Measurements from ENCODE around the gene MAP1LC3A.
A peak's percentile ranks its signal among the peaks of the same experiment; 100 is the strongest.

Gene MAP1LC3A

DNA sequence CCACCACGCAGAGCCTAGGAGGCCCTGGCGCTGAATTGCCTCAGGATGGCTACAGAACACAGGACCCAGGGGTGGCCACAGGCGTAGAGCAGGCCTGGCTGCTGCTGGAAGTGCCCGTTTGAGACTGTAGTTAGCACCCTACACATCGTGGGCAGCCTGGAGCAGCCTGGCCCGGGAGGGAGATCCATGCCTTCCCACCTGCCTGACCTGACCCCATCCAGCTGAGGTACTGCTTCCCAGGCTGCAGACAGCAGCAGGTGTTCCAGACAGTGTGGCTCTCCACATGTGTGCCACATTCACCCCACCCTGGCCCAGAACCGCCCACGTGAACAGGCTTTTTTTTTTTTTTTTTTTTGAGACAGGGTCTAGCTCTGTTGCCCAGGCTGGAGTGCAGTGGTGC, 20.9 kb upstream of the MAP1LC3A start:
- TF ChIP-seq PAX5 (IDR thresholded peaks at IDR 0.05; ENCODE audit: insufficient read depth, low read length, severe bottlenecking), result no peak
- FAIRE-seq, result no peak
- DNase-seq (ENCODE audit: insufficient read length, low spot score), result no peak

DNA sequence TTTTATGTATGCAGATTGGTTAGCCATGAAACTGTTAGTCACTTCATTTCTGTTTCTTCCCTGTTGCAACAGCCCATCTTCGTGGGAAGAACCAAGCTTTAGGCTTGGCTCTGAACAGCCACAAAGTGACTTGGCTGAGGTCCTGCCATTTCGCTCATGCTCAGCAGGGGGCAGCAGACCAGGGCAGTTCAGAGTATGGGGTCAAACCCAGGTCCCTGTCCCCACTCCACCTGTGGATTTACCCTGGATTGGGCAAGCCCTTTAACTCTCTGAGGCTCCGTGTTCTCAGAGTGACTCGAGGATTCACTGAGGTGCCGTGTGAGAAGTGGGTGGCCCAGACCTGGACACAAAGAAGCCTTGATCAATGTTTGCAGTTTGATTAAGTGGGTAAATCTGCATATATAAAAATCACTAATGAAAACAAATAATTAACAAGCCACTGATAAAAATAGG, 19.8 kb upstream of the MAP1LC3A start:
- DNase-seq (ENCODE audit: insufficient read length, low spot score), result peak; percentile 44
- FAIRE-seq, result peak; percentile 80

DNA sequence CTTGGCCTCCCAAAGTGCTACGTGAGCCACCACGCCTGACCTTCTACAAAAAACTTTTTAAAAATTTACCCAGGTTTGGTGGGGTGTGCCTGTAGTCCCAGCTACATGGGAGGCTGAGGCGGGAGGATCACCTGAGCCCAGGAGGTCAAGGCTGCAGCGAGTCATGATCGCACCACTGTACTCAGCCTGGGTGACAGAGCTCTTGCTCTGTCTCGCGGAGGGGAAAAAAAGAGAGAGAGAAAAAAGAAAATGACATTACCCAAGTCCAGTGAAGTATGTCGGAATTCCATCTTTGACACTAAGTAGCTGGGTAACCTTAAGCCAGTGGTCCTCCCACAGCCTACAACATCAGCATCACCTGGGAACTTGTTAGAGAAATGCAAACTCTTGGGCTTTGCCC, 18.8 kb upstream of the MAP1LC3A start:
- FAIRE-seq, result no peak
- no peak for DNase-seq (ENCODE audit: insufficient read length, low spot score)
- no peak for TF ChIP-seq POLR2A (IDR thresholded peaks at IDR 0.05; ENCODE audit: low read depth, low read length)

More for the DNA sequence above, 19.8 kb upstream of the MAP1LC3A start:
- TF ChIP-seq POU2F2 (IDR thresholded peaks at IDR 0.05; ENCODE audit: low read depth, low read length) (no peak), POLR2AphosphoS5 (IDR thresholded peaks at IDR 0.05; ENCODE audit: low read depth, low read length) (no peak), TAF1 (IDR thresholded peaks at IDR 0.05; ENCODE audit: low read depth, low read length) (no peak), SPI1 (IDR thresholded peaks at IDR 0.05; ENCODE audit: low read depth, low read length) (no peak), PAX5 (IDR thresholded peaks at IDR 0.05; ENCODE audit: insufficient read depth, low read length, severe bottlenecking) (no peak), POLR2A (IDR thresholded peaks at IDR 0.05; ENCODE audit: low read depth, low read length) (no peak)

DNA sequence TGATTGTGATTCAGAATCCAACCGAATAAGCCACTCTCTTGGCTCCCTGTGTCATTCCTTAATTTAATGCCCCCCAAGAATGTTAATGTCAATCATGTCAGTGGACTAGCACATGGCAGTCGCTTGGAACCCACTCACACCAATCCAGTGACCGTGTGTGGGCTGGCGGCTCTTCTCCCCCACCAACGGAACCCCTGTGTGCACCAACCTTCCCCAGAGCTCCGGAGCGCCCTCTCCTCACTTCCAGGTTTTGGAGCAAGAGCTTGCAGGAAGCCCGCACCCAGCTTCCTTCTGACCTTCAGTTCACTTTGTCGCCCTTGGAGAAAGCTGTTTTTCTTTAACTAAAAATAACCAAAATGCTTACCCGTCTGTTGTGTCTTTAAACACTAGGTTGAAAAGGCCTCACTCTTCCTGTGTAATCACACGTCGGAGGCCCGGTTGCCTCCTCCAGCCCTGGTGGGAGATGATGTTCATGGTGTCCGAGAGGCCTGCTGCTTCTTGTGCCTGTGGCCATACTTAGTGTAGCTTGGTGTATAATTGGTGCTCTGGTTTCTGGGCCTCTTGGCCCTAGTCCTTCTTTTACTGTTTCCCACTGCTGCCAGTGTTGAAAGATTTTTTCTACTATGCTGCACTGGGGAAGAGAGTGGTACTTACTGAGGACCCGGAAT, 17.8 kb upstream of the MAP1LC3A start:
- DNase-seq (ENCODE audit: insufficient read length, low spot score), result no peak
- FAIRE-seq, result no peak

DNA sequence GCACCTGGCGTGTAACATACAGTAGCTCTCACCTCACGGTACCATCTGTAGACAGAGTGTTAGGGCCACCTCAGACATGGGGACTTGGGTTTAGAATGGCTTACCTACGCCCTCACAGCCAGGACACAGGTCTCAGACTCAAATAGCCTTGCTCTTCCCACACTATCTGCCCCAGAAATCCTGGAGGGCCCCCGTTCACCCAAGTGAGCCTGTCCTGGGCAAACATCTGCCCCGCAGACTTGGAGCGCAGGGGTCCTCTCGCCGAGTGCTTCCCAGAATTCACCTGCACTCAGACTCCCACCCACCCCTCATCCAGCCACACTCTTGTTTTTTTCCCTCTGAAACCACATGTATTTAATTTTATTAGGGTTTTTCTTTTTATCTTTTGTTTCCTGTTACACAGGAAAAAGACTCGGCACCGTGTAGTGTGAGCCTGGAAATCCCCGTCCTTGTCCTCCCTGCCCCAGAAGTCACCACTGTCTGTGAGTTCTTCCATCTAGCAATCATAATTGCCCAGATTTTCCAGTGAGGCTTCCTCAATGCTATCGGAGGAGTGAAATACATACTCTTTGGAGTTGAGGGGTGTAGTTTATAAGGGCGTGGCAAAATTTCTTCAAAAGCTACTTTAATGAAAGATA, 17.1 kb upstream of the MAP1LC3A start:
- no peak for FAIRE-seq
- DNase-seq (ENCODE audit: insufficient read length, low spot score), result no peak
- no peak for TF ChIP-seq POLR2A (IDR thresholded peaks at IDR 0.05; ENCODE audit: low read depth, low read length)
- no peak for TF ChIP-seq SPI1 (IDR thresholded peaks at IDR 0.05; ENCODE audit: low read depth, low read length)
- TF ChIP-seq PAX5 (IDR thresholded peaks at IDR 0.05; ENCODE audit: insufficient read depth, low read length, severe bottlenecking), result no peak
- TF ChIP-seq POU2F2 (IDR thresholded peaks at IDR 0.05; ENCODE audit: low read depth, low read length), result no peak
- TF ChIP-seq TAF1 (IDR thresholded peaks at IDR 0.05; ENCODE audit: low read depth, low read length), result no peak
- no peak for TF ChIP-seq POLR2AphosphoS5 (IDR thresholded peaks at IDR 0.05; ENCODE audit: low read depth, low read length)

More for the DNA sequence above, 17.8 kb upstream of the MAP1LC3A start:
- TF ChIP-seq POLR2A (IDR thresholded peaks at IDR 0.05; ENCODE audit: low read depth, low read length), result no peak
- no peak for TF ChIP-seq TAF1 (IDR thresholded peaks at IDR 0.05; ENCODE audit: low read depth, low read length)
- no peak for TF ChIP-seq SPI1 (IDR thresholded peaks at IDR 0.05; ENCODE audit: low read depth, low read length)
- TF ChIP-seq POU2F2 (IDR thresholded peaks at IDR 0.05; ENCODE audit: low read depth, low read length), result no peak
- no peak for TF ChIP-seq PAX5 (IDR thresholded peaks at IDR 0.05; ENCODE audit: insufficient read depth, low read length, severe bottlenecking)
- TF ChIP-seq POLR2AphosphoS5 (IDR thresholded peaks at IDR 0.05; ENCODE audit: low read depth, low read length), result no peak

DNA sequence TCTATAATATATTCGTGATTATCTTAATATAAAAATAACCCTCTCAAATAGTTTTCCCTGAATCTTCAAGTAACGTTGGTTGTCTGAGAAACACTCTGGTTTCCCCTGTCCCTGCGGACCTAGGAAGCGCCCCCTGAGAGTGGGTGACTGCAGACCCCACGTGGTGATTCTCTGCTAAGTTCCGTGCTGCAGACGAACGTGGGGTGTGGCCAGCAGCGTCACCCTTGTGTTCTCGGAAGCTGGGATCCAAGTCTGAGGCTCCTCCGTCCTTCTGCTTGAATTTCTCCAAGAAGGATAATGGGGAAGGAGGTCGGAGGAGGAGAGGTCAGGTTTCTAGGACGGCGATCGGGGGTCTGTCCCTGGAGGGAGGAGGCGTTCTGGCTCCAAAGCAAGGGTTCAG, 16.6 kb upstream of the MAP1LC3A start:
- no peak for DNase-seq (ENCODE audit: insufficient read length, low spot score)
- TF ChIP-seq POLR2AphosphoS5 (IDR thresholded peaks at IDR 0.05; ENCODE audit: low read depth, low read length) (no peak), POU2F2 (IDR thresholded peaks at IDR 0.05; ENCODE audit: low read depth, low read length) (no peak), TAF1 (IDR thresholded peaks at IDR 0.05; ENCODE audit: low read depth, low read length) (no peak)
- FAIRE-seq, result no peak

DNA sequence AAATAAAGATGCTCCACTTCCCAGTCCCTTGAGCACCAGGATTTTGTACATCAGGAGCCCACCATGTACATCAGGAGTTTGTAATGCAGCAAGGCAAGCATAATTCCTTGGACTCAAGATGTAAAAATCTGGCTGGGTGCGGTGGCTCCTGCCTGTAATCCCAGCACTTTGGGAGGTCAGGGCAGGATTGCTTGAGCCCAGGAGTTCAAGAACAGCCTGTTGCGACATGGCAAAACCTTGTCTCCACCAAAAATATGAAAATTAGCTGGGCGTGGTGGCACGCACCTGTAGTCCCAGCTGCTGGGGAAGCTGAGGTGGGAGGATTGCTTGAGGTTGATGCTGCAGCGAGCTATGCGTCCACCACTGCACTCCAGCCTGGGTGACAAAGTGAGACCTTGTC, 16.1 kb upstream of the MAP1LC3A start:
- DNase-seq (ENCODE audit: insufficient read length, low spot score) (no peak), FAIRE-seq (no peak)
- TF ChIP-seq POLR2AphosphoS5 (IDR thresholded peaks at IDR 0.05; ENCODE audit: low read depth, low read length) (no peak), POU2F2 (IDR thresholded peaks at IDR 0.05; ENCODE audit: low read depth, low read length) (no peak), TAF1 (IDR thresholded peaks at IDR 0.05; ENCODE audit: low read depth, low read length) (no peak), SPI1 (IDR thresholded peaks at IDR 0.05; ENCODE audit: low read depth, low read length) (no peak), PAX5 (IDR thresholded peaks at IDR 0.05; ENCODE audit: insufficient read depth, low read length, severe bottlenecking) (no peak), POLR2A (IDR thresholded peaks at IDR 0.05; ENCODE audit: low read depth, low read length) (no peak)

DNA sequence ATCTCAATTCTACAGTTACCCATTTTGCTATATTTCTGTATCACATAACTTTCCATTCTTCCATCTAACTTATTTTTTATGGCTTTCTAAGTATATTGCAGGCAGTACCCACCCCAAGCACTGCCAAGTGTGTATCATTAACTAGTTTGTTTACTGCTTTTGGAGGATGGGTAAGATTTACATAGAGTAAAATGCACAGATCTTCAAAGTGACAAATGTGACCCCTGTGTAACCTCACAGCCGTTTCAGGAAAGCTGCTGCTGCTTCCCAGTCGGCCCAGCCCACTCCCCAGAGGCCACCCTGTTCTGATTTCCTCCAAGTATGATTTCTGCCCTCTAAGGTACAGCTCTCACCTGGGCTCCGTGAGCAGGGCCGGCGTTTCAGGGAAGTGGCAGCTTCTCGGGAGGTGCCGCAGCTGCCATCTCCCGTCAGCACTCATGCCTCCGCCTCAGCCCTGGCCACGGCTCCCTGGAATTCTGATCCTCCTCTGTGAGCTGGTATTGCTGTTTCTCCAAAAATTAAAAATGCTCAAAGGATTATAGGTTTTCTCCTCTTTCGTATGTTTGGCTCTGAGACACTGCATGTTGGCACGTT, 15.0 kb upstream of the MAP1LC3A start:
- TF ChIP-seq SPI1 (IDR thresholded peaks at IDR 0.05; ENCODE audit: low read depth, low read length) (no peak), POU2F2 (IDR thresholded peaks at IDR 0.05; ENCODE audit: low read depth, low read length) (no peak), PAX5 (IDR thresholded peaks at IDR 0.05; ENCODE audit: insufficient read depth, low read length, severe bottlenecking) (no peak), POLR2AphosphoS5 (IDR thresholded peaks at IDR 0.05; ENCODE audit: low read depth, low read length) (no peak), POLR2A (IDR thresholded peaks at IDR 0.05; ENCODE audit: low read depth, low read length) (no peak), TAF1 (IDR thresholded peaks at IDR 0.05; ENCODE audit: low read depth, low read length) (no peak)
- DNase-seq (ENCODE audit: insufficient read length, low spot score) (no peak), FAIRE-seq (no peak)

DNA sequence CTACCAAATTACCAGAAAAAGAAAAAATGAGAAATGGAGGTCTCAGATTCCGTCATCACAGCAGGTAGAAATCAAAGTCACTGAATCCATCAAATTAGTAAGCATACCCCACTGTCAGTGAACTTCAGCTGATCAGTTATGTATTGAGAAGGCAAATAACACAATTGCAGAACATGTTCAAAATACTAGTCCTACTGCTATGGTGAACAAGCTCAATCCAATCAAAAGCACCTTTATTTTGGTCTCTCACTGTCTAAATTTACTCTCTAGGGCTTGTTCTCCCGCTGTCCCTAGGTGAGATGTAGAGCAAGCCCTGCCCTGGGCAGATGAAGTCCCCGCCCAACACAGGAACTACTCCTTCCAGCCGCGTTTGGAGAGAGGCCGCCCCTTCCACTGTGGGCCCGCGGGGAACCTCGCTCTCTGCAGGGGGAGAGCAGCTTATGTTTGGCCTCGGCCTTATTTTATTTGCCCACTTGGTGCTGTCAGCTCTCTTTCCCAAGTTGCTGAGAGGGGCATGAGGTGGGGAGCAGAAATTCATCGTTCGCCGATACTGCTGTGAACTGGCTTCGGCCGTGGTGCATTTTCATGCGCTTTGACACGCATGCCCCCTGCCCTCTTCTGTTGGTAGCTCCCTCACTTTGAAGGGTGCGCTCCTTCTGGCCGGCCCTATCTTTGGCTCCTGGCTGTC, 14.3 kb upstream of the MAP1LC3A start:
- FAIRE-seq (no peak), DNase-seq (ENCODE audit: insufficient read length, low spot score) (no peak)
- TF ChIP-seq TAF1 (IDR thresholded peaks at IDR 0.05; ENCODE audit: low read depth, low read length), result no peak
- no peak for TF ChIP-seq SPI1 (IDR thresholded peaks at IDR 0.05; ENCODE audit: low read depth, low read length)
- TF ChIP-seq PAX5 (IDR thresholded peaks at IDR 0.05; ENCODE audit: insufficient read depth, low read length, severe bottlenecking), result no peak
- no peak for TF ChIP-seq POLR2A (IDR thresholded peaks at IDR 0.05; ENCODE audit: low read depth, low read length)

DNA sequence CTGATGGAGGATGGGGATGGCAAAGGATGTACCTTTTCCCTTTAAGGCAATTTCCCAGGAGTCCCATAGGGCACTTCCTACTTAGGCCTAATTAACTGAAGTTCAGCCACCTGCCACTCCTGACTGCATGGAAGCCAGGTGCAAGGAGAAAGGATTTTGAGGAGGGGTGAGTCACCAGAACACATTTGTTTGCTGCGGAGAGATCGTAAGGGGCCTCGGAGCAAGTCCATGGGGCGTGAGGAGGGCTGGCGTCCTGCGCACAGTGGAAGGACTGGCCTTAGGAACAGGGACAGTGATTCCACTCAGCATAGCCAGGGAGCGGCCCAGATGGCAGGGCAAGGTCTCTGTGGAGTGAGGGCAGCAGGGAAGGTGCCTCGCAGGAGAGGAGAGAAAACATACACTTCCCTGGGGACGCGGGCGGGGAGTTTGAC, 11.8 kb upstream of the MAP1LC3A start:
- FAIRE-seq, result no peak
- DNase-seq (ENCODE audit: insufficient read length, low spot score), result no peak
- TF ChIP-seq POLR2AphosphoS5 (IDR thresholded peaks at IDR 0.05; ENCODE audit: low read depth, low read length) (no peak), TAF1 (IDR thresholded peaks at IDR 0.05; ENCODE audit: low read depth, low read length) (no peak), POLR2A (IDR thresholded peaks at IDR 0.05; ENCODE audit: low read depth, low read length) (no peak)
